ENCODE measurements around the gene TNP1. TPM values are rescaled to one million over a fixed set of nuclear protein-coding genes. Genes with fewer than 3 reads are reported as not detected.

TNP1 gene
- total and polyA plus RNA-seq, 10 donors: not detected

GRCh38 chr2:216897561-216898203, 37.8 kb upstream of the TNP1 start:
- Histone ChIP-seq H3K27ac (peak overlapping the region in 1 of 8 donors; percentile 16), H3K36me3 (no peaks in the 10 kb centered on the region), H3K4me3 (no peak overlapping the region), H3K27me3 (replicated peaks in 1 of 7) (no peaks in the 10 kb centered on the region), H3K4me1 (no peaks in the 10 kb centered on the region), H3K9me3 (peaks cover 0 to 20% (median 12%) of the 10 kb centered on the region in 8 donors)
- DNase-seq: no peak
- intact Hi-C loops (cut with DNase I; ENCODE audit: low total_unique reads): no loop called here
- TF ChIP-seq CTCF (IDR thresholded peaks at IDR 0.05 in 8 of 11, conservative IDR thresholded peaks at IDR 0.05 in 3 of 11): no peak
- 68 to 87% (median 78%) methylated on average over 2 of the region's 2 CpGs for WGBS, 5 donors

- Histone ChIP-seq H3K4me3 (no peak overlapping the region), H3K36me3 (no peaks in the 10 kb centered on the region), H3K27ac (no peak overlapping the region), H3K9me3 (no peaks in the 10 kb centered on the region), H3K27me3 (replicated peaks in 1 of 7) (peaks cover 0 to 5% (median 0%) of the 10 kb centered on the region in 7 donors), H3K4me1 (no peaks in the 10 kb centered on the region)
- DNase-seq: no peak
- intact Hi-C loops (cut with DNase I; ENCODE audit: low total_unique reads): no loop called here
- TF ChIP-seq CTCF (IDR thresholded peaks at IDR 0.05 in 8 of 11, conservative IDR thresholded peaks at IDR 0.05 in 3 of 11) (no peak), POLR2A (IDR thresholded peaks at IDR 0.05) (no peak), POLR2AphosphoS5 (IDR thresholded peaks at IDR 0.05) (no peak)
- WGBS, 5 donors: 89 to 95% (median 91%) methylated on average over 2 of the region's 2 CpGs
These were observed 30.3 kb upstream of the TNP1 start for GRCh38 chr2:216890138-216890537.

- DNase-seq: no peak
- no peak overlapping the region for H3K4me3 ChIP-seq
- no peaks in the 10 kb centered on the region for H3K36me3 ChIP-seq
- no peaks in the 10 kb centered on the region for H3K9me3 ChIP-seq
- intact Hi-C loops (cut with DNase I; ENCODE audit: low total_unique reads): no loop called here
- H3K4me1 ChIP-seq: no peaks in the 10 kb centered on the region
- WGBS, 5 donors: 80 to 90% (median 87%) methylated on average over 5 to 8 of the region's 8 CpGs
- no peak overlapping the region for H3K27ac ChIP-seq
- peaks cover 0 to 5% (median 0%) of the 10 kb centered on the region in 7 donors for H3K27me3 ChIP-seq (replicated peaks in 1 of 7)
- no peak for TF ChIP-seq POLR2AphosphoS5 (IDR thresholded peaks at IDR 0.05)
These were observed 29.2 kb upstream of the TNP1 start for GRCh38 chr2:216888887-216889622.

GRCh38 chr2:216888081-216888480, 28.2 kb upstream of the TNP1 start:
- H3K36me3 ChIP-seq: no peaks in the 10 kb centered on the region
- intact Hi-C loops (cut with DNase I; ENCODE audit: low total_unique reads): no loop called here
- no peaks in the 10 kb centered on the region for H3K4me1 ChIP-seq
- no peak for DNase-seq
- H3K27me3 ChIP-seq (replicated peaks in 1 of 7): peaks cover 0 to 5% (median 0%) of the 10 kb centered on the region in 7 donors
- H3K4me3 ChIP-seq: no peak overlapping the region
- WGBS, 5 donors: 83 to 93% (median 90%) methylated on average over 5 of the region's 5 CpGs
- TF ChIP-seq CTCF (IDR thresholded peaks at IDR 0.05 in 8 of 11, conservative IDR thresholded peaks at IDR 0.05 in 3 of 11): no peak
- no peak for TF ChIP-seq POLR2AphosphoS5 (IDR thresholded peaks at IDR 0.05)
- TF ChIP-seq POLR2A (IDR thresholded peaks at IDR 0.05): no peak
- H3K27ac ChIP-seq: no peak overlapping the region
- H3K9me3 ChIP-seq: no peaks in the 10 kb centered on the region
